Body of pancreas (tissue), 4 donors: Measurements from ENCODE around the gene HNRNPLL. TPM values are rescaled to one million over a fixed set of nuclear protein-coding genes. Genes with fewer than 3 reads are reported as not detected.

Experiments used
- ATAC-seq: fragments of 150-250 bp; one replicate; pipeline ENCODE4 v1.9.1; 2016
- DNase-seq, 4 donors: peaks; one replicate each; pipeline ENCODE4 v3.0.0-alpha.2; 2019
- H3K27ac ChIP-seq, 4 donors: fragments of 200-600 bp; sonication (generic); 1 replicate in 3 of 4; 2 replicates in 1 of 4; pipeline versions ENCODE4 v1.5.1 to v1.6.1; 2016 to 2019; ENCODE audit warnings: mild to moderate bottlenecking in 1 of 4, mixed read lengths in 1 of 4, moderate library complexity in 1 of 4
- H3K27me3 ChIP-seq, 2 donors: fragments of 200-600 bp; sonication (generic); one replicate each; pipeline ENCODE4 v1.6.0; 2016; ENCODE audit warnings: mild to moderate bottlenecking in 1 of 2
- H3K36me3 ChIP-seq, 2 donors: fragments of 200-600 bp; sonication (generic); replicated peaks in 1 of 2; 2 replicates each; pipeline ENCODE4 v1.5.1; 2016; ENCODE audit warnings: low read depth in 2 of 2; ENCODE audit not compliant: insufficient read depth in 1 of 2
- H3K4me1 ChIP-seq: fragments of 200-600 bp; sonication (generic); one replicate; pipeline ENCODE4 v1.6.0; 2016
- H3K4me3 ChIP-seq, 2 donors: fragments of 200-600 bp; sonication (generic); 1 replicate in 1 of 2; 2 replicates in 1 of 2; pipeline ENCODE4 v1.5.1; 2016 to 2019
- H3K9me3 ChIP-seq, 3 donors: fragments of 200-600 bp; sonication (generic); 1 replicate in 2 of 3; 2 replicates in 1 of 3; pipeline ENCODE4 v1.5.1; 2016
- POLR2A ChIP-seq, 3 donors: fragments of 450-650 bp; IDR thresholded peaks; one replicate each; pipeline ENCODE4 v1.6.1; 2016; ENCODE audit warnings: antibody characterized with exemption in 3 of 3, mild to moderate bottlenecking in 2 of 3
- WGBS, 2 donors: methylation state at CpG; one replicate each; pipeline ENCODE4 v1.1.5; 2017; 5-methylcytosine and 5-hydroxymethylcytosine counted together
- intact Hi-C: fragments of 100-400 bp; cut with DNase I; formaldehyde crosslinking; loops from one replicate; pipeline ENCODE4 v1.15.1; 2023
- total RNA-seq, 2 donors: library from RNA; depleted of rRNA; stranded (reverse); fragments of >200 nt; gene quantifications; one replicate each; pipeline ENCODE4 v1.1.0, GENCODE V29; 2016
- TF ChIP-seq, protein P1 (sequence below), 7 experiments: fragments of 450-650 bp in 4 of 7; fragments of 200-600 bp in 3 of 7; sonication (generic) in 3 of 7; IDR thresholded peaks; one replicate each; pipeline ENCODE4 v1.5.1; 2016 to 2019; ENCODE audit warnings: antibody characterized with exemption in 7 of 7

Gene HNRNPLL
- total RNA-seq, 2 donors from 2014 or later = 21.8 to 22.4 TPM

DNA sequence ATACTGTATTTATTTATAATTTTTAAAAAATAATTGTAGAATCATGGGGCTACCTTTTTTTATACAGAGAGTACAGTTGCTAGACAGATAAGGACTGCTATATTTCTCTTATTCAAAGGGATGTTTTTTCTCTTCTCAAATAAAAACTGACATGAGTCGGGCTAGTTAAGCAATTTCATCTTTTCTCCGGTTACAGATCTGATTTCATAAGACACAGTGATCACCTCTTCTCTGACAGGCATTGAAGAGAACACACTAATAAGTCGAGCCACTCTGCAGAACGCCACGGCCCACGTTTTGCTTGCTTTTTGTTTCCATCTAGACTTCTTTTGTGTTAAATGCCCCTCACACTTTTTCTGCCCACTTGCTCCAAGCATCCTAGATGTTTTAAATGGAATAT lies 85.4 kb downstream of the HNRNPLL start:
- Histone ChIP-seq H3K27ac (no peak overlapping the region), H3K36me3 (no peaks in the 10 kb centered on the region), H3K4me1 (no peaks in the 10 kb centered on the region), H3K27me3 (no peaks in the 10 kb centered on the region), H3K9me3 (no peaks in the 10 kb centered on the region), H3K4me3 (no peak overlapping the region)
- DNase-seq (no peak), ATAC-seq (no peak)
- intact Hi-C loops = no loop called here
- TF ChIP-seq, protein P1, sequence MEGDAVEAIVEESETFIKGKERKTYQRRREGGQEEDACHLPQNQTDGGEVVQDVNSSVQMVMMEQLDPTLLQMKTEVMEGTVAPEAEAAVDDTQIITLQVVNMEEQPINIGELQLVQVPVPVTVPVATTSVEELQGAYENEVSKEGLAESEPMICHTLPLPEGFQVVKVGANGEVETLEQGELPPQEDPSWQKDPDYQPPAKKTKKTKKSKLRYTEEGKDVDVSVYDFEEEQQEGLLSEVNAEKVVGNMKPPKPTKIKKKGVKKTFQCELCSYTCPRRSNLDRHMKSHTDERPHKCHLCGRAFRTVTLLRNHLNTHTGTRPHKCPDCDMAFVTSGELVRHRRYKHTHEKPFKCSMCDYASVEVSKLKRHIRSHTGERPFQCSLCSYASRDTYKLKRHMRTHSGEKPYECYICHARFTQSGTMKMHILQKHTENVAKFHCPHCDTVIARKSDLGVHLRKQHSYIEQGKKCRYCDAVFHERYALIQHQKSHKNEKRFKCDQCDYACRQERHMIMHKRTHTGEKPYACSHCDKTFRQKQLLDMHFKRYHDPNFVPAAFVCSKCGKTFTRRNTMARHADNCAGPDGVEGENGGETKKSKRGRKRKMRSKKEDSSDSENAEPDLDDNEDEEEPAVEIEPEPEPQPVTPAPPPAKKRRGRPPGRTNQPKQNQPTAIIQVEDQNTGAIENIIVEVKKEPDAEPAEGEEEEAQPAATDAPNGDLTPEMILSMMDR (IDR thresholded peaks at IDR 0.05) = no peak
- TF ChIP-seq POLR2A (IDR thresholded peaks at IDR 0.05) = no peak
- WGBS, 2 donors = 62 to 70% methylated on average over 6 of the region's 6 CpGs

DNA sequence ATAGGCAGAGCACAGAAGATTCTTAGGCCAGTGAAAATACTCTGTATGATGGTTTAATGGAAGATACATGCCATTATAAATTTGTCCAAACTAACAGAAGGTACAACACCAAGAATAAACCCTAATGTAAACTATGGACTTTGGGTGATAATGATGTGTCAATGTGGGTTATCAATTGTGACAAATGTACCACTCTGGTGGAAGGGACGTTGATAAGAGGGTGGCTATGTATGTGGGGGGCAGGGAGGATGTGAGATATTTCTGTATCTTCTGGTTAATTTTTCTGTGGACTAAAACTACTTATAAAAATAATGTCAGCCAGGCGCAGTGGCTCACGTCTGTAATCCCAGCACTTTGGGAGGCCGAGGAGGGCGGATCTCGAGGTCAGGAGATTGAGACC lies 86.2 kb downstream of the HNRNPLL start:
- Histone ChIP-seq H3K9me3 (no peaks in the 10 kb centered on the region), H3K4me1 (no peaks in the 10 kb centered on the region), H3K36me3 (no peaks in the 10 kb centered on the region), H3K27ac (no peak overlapping the region), H3K4me3 (no peak overlapping the region), H3K27me3 (no peaks in the 10 kb centered on the region)
- no peak for TF ChIP-seq POLR2A (IDR thresholded peaks at IDR 0.05)
- TF ChIP-seq, protein P1 (IDR thresholded peaks at IDR 0.05) = no peak
- ATAC-seq (no peak), DNase-seq (no peak)
- 54 to 75% methylated on average over 6 of the region's 6 CpGs for WGBS, 2 donors
- intact Hi-C loops = no loop called here

DNA sequence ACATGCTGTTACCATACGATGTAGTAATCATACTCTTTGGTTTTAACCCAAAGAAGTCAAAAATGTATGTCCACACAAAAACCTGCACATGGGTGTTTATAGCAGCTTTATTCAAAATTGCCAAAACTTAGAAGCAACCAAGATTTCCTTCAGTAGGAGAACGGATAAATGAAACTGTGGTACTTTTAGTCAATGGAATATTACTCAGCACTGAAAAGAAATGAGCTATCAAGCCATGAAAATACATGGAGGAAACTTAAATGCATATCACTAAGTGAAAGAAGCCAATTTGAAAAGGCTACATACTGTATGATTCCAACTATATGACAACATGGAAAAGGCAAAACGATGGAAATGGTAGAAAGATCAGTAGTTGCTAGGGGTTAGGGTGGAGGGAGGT lies 86.6 kb downstream of the HNRNPLL start:
- no peak overlapping the region for H3K27ac ChIP-seq
- ATAC-seq (no peak), DNase-seq (no peak)
- H3K4me1 ChIP-seq = no peaks in the 10 kb centered on the region
- 68 to 74% methylated on average over 3 of the region's 3 CpGs for WGBS, 2 donors
- no peak overlapping the region for H3K4me3 ChIP-seq
- TF ChIP-seq, protein P1 (IDR thresholded peaks at IDR 0.05) = no peak
- H3K9me3 ChIP-seq = no peaks in the 10 kb centered on the region
- no peaks in the 10 kb centered on the region for H3K36me3 ChIP-seq
- H3K27me3 ChIP-seq = no peaks in the 10 kb centered on the region
- intact Hi-C loops = no loop called here

DNA sequence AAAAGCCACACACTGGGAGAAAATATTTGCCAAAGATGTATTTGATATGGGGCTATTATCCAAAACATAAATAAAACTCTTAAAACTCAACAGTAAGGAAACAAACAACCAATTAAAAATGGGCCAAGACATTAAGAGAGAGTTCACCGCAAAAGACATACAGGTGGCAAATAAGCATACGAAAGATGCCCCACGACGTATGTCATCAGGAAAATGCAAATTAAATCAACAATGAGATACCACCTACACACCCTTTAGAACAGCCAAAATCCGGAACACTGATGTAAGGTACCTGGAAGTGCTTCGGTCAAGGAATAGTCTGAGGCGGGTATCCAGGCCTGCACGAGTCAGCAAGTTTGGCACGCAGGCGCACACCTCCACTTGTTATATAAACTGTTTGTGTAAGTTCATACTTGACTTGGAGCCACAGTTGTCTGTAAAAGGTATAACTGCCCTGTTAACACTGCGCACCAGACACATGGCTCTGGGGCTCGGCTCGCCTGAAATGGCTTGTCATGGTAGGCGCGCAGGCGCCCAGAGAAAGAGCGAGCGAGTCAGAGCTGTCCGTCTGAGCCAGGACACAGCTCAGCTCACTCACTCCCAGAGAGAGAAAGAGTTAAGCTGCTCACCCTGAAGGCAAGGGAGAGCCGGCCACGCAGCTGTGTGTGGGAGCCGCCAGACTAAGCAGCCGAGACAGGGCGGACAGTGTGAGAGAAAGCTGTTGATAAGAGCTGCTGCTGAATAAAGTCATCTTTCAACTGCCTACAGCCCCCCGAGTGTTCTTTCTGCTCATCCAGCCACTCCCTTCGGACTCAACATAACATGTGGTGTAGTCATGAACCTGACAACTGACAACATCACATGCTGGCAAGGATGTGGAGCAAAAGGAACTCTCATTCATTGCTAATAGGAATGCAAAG lies 87.3 kb downstream of the HNRNPLL start:
- intact Hi-C loops = no loop called here
- 60 to 70% methylated on average over 26 of the region's 26 CpGs for WGBS, 2 donors

More for the DNA sequence above, 87.3 kb downstream of the HNRNPLL start:
- ATAC-seq (peak; percentile 53), DNase-seq (peak; percentile 48 to 64 (median 60))
- Histone ChIP-seq H3K9me3 (no peaks in the 10 kb centered on the region), H3K4me3 (no peak overlapping the region), H3K27me3 (no peaks in the 10 kb centered on the region), H3K36me3 (no peaks in the 10 kb centered on the region), H3K4me1 (no peaks in the 10 kb centered on the region), H3K27ac (peak overlapping the region in 1 of 4 donors; percentile 47)
- TF ChIP-seq, protein P1 (IDR thresholded peaks at IDR 0.05) = no peak
- TF ChIP-seq POLR2A (IDR thresholded peaks at IDR 0.05) = peak in 2 of 3 donors; percentile 27 to 40
